Uterus (tissue), 2 donors: ENCODE results near the gene PACRG.

Experiments used
- POLR2A ChIP-seq, 2 donors: fragments of 450-650 bp; IDR thresholded peaks; one replicate each; pipeline ENCODE4 v1.6.1; 2016; ENCODE audit warnings: antibody characterized with exemption in 2 of 2, mild to moderate bottlenecking in 1 of 2, moderate library complexity in 1 of 2
- TF ChIP-seq, protein P1 (sequence below), 4 experiments: fragments of 200-600 bp in 2 of 4; fragments of 450-650 bp in 2 of 4; sonication (generic) in 2 of 4; IDR thresholded peaks; one replicate each; pipeline ENCODE4 v1.5.1; 2016 to 2019; ENCODE audit warnings: antibody characterized with exemption in 4 of 4, mild to moderate bottlenecking in 2 of 4, moderate library complexity in 1 of 4

DNA sequence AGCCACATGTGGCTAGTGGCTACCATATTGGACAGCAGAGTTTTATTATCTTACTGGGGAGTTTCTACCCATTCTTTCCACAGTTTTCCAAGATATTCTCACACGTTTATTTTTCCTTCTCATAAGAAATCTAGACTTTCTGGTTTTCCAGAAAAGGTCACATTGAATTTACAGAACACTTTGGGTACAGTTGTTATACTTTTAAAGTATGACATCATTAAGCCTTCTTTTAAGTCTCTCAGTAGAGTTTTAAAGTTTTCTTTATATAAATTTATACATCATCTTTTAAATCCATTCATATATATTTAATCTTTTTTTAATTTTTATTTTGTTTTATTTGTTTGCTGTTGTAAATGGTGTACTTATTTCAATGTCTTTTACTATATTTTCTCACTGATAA is 486.5 kb downstream of the PACRG start:
- no peak for TF ChIP-seq POLR2A (IDR thresholded peaks at IDR 0.05)
- TF ChIP-seq, protein P1, sequence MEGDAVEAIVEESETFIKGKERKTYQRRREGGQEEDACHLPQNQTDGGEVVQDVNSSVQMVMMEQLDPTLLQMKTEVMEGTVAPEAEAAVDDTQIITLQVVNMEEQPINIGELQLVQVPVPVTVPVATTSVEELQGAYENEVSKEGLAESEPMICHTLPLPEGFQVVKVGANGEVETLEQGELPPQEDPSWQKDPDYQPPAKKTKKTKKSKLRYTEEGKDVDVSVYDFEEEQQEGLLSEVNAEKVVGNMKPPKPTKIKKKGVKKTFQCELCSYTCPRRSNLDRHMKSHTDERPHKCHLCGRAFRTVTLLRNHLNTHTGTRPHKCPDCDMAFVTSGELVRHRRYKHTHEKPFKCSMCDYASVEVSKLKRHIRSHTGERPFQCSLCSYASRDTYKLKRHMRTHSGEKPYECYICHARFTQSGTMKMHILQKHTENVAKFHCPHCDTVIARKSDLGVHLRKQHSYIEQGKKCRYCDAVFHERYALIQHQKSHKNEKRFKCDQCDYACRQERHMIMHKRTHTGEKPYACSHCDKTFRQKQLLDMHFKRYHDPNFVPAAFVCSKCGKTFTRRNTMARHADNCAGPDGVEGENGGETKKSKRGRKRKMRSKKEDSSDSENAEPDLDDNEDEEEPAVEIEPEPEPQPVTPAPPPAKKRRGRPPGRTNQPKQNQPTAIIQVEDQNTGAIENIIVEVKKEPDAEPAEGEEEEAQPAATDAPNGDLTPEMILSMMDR (IDR thresholded peaks at IDR 0.05): no peak
